Thoracic aorta (tissue), 2 donors: ENCODE measurements around the gene WNT8B. TPM values are rescaled to one million over a fixed set of nuclear protein-coding genes. Genes with fewer than 3 reads are reported as not detected.
A peak's percentile ranks its signal among the peaks of the same experiment; 100 is the strongest.

Experiments
- ATAC-seq: fragments of 150-250 bp; one replicate; pipeline ENCODE4 v1.8.0; 2017; ENCODE audit warnings: low read depth; ENCODE audit not compliant: insufficient number of reproducible peaks, low FRiP score
- DNase-seq: peaks from one replicate; pipeline ENCODE4 v3.0.0-alpha.2; 2020; ENCODE audit warnings: low spot score
- H3K27ac ChIP-seq, 2 donors: fragments of 200-600 bp; sonication (generic); 1 replicate in 1 of 2; 2 replicates in 1 of 2; pipeline ENCODE4 v1.5.1; 2016; ENCODE audit warnings: mild to moderate bottlenecking in 2 of 2, moderate library complexity in 2 of 2
- H3K27me3 ChIP-seq: fragments of 200-600 bp; sonication (generic); replicated peaks from 2 replicates; pipeline ENCODE4 v1.6.0; 2016; ENCODE audit warnings: mild to moderate bottlenecking; ENCODE audit not compliant: insufficient read depth
- H3K36me3 ChIP-seq: fragments of 200-600 bp; sonication (generic); one replicate; pipeline ENCODE4 v1.5.1; 2016
- H3K4me1 ChIP-seq, 2 donors: fragments of 200-600 bp; sonication (generic); 1 replicate in 1 of 2; 2 replicates in 1 of 2; pipeline versions ENCODE4 v1.5.1 to v1.6.0; 2016; ENCODE audit warnings: low read depth in 2 of 2, mild to moderate bottlenecking in 1 of 2; ENCODE audit not compliant: control insufficient read depth in 1 of 2
- H3K4me3 ChIP-seq: fragments of 200-600 bp; sonication (generic); 2 replicates; pipeline ENCODE4 v1.5.1; 2016; ENCODE audit warnings: mild to moderate bottlenecking
- H3K9me3 ChIP-seq: fragments of 200-600 bp; sonication (generic); 2 replicates; pipeline ENCODE4 v1.5.1; 2016
- total RNA-seq, 2 donors: library from RNA; depleted of rRNA; stranded (reverse); fragments of >200 nt; gene quantifications; one replicate each; pipeline versions ENCODE4 v1.1.0 to v1.2.3, GENCODE V29; 2016
- TF ChIP-seq, protein P1 (sequence below): fragments of 200-600 bp; sonication (generic); IDR thresholded peaks from one replicate; pipeline ENCODE4 v1.5.1; 2019; ENCODE audit warnings: antibody characterized with exemption

The WNT8B gene
- total RNA-seq, 2 donors from 2014 or later = not detected

DNA sequence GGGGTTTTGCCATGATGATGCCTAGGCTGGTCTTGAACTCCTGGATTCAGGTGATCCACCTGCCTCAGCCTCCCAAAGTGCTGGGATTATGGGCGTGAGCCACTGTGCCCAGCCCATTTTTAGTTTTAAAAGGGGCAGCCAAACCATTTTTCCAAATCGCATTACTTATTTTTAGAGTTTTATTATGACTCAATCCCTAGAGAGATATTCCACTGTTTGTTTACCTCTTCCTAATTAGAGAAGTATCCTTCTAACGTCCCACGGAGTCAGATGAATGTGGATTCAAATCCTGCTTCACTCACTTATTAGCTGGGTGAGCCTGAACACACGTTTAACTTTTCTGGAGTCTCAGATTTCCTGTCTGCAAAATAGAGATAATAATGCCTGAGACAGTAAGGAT, 15.2 kb downstream of the WNT8B start:
- no peaks in the 10 kb centered on the region for H3K9me3 ChIP-seq
- peaks cover 0 to 13% of the 10 kb centered on the region in 2 donors for H3K4me1 ChIP-seq
- H3K4me3 ChIP-seq = no peak overlapping the region
- no peak for DNase-seq
- no peaks in the 10 kb centered on the region for H3K27me3 ChIP-seq
- no peak overlapping the region for H3K27ac ChIP-seq
- no peak for ATAC-seq
- no peaks in the 10 kb centered on the region for H3K36me3 ChIP-seq
- TF ChIP-seq, protein P1, sequence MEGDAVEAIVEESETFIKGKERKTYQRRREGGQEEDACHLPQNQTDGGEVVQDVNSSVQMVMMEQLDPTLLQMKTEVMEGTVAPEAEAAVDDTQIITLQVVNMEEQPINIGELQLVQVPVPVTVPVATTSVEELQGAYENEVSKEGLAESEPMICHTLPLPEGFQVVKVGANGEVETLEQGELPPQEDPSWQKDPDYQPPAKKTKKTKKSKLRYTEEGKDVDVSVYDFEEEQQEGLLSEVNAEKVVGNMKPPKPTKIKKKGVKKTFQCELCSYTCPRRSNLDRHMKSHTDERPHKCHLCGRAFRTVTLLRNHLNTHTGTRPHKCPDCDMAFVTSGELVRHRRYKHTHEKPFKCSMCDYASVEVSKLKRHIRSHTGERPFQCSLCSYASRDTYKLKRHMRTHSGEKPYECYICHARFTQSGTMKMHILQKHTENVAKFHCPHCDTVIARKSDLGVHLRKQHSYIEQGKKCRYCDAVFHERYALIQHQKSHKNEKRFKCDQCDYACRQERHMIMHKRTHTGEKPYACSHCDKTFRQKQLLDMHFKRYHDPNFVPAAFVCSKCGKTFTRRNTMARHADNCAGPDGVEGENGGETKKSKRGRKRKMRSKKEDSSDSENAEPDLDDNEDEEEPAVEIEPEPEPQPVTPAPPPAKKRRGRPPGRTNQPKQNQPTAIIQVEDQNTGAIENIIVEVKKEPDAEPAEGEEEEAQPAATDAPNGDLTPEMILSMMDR = no peak

DNA sequence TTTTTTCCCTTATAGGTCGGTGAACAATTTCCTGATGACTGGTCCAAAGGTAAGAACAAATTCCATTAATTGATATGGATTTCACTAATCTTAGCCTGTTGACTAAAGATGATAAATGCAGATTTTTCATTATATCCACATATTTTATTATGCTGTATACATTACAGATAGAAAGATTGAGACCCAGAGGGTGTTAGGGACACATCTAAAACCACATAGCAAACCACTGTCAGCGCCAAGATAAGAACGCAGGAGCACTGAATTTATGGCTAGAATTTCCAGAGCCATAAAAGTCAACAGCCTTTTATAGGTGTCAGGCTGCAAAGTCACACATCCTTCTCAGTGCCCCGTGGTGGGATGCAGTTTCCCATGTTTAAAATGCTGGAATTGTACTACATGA, 16.2 kb downstream of the WNT8B start:
- Histone ChIP-seq H3K4me3 (no peak overlapping the region), H3K27me3 (no peaks in the 10 kb centered on the region), H3K9me3 (no peaks in the 10 kb centered on the region), H3K36me3 (no peaks in the 10 kb centered on the region), H3K4me1 (peaks cover 0 to 14% of the 10 kb centered on the region in 2 donors), H3K27ac (no peak overlapping the region)
- DNase-seq (no peak), ATAC-seq (no peak)
- TF ChIP-seq, protein P1 = no peak

DNA sequence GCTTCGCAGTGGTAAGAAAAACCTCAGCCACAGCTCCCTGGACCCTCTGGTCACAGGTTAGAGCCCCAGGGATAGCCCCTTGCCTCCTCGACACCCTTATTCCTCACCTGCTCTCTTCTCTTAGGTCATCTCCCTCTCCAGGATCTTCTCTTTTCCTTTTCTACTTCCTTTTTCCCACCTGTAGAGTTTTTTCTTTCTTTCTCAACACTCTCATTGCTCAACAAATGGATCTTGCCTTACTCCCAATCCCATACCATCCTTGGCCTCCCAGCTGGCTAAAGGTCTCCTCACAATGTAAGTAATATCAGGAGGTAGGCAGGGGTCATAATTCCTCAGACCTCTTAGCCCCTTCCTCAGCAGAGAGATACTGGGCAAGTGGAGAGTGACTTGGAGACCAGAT, 17.2 kb downstream of the WNT8B start:
- TF ChIP-seq, protein P1 = no peak
- Histone ChIP-seq H3K4me3 (no peak overlapping the region), H3K27me3 (no peaks in the 10 kb centered on the region), H3K36me3 (no peaks in the 10 kb centered on the region), H3K9me3 (no peaks in the 10 kb centered on the region), H3K27ac (no peak overlapping the region), H3K4me1 (peaks cover 0 to 14% of the 10 kb centered on the region in 2 donors)
- DNase-seq = no peak
- ATAC-seq = no peak

DNA sequence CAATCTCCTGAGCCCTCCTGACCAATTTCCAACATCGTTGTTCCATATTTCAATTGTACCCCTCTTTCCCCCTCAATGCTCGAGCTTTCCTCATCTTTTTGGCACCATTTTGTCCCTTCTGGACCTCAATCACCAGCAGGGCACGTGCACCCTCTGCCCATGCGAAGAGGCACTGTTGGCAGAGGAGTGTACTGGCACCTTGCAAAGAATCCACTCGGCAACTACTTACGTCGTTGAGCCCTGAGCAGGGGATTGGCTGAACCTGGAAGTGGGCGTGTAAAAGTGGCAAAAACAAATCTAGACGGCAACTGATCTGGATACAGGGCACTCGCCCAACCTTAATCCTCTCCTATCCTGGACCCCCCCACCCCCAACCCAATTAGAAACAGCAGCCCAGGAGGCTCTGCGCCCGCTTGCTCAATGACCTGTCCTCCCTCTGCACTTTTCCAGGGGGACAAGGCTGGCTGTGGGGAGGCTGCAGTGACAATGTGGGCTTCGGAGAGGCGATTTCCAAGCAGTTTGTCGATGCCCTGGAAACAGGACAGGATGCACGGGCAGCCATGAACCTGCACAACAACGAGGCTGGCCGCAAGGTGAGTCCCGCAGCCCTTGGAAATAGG, 18.8 kb downstream of the WNT8B start:
- H3K4me1 ChIP-seq = peaks cover 0 to 14% of the 10 kb centered on the region in 2 donors
- H3K36me3 ChIP-seq = no peaks in the 10 kb centered on the region
- TF ChIP-seq, protein P1 = no peak
- peak overlapping the region; percentile 72 for H3K4me3 ChIP-seq
- ATAC-seq = peak; percentile 97
- no peaks in the 10 kb centered on the region for H3K9me3 ChIP-seq
- DNase-seq = peak; percentile 51
- H3K27me3 ChIP-seq = no peaks in the 10 kb centered on the region
- no peak overlapping the region for H3K27ac ChIP-seq

DNA sequence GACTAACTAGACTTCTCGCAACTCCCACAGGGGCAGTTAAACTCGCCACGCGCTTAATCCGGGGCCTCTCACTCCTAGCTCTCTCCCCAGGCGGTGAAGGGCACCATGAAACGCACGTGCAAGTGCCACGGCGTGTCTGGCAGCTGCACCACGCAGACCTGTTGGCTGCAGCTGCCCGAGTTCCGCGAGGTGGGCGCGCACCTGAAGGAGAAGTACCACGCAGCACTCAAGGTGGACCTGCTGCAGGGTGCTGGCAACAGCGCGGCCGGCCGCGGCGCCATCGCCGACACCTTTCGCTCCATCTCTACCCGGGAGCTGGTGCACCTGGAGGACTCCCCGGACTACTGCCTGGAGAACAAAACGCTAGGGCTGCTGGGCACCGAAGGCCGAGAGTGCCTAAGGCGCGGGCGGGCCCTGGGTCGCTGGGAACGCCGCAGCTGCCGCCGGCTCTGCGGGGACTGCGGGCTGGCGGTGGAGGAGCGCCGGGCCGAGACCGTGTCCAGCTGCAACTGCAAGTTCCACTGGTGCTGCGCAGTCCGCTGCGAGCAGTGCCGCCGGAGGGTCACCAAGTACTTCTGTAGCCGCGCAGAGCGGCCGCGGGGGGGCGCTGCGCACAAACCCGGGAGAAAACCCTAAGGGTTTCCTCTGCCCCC, 19.5 kb downstream of the WNT8B start:
- H3K4me3 ChIP-seq = peak overlapping the region; percentile 72
- peaks cover 0 to 14% of the 10 kb centered on the region in 2 donors for H3K4me1 ChIP-seq
- H3K27ac ChIP-seq = no peak overlapping the region

More for the DNA sequence above, 19.5 kb downstream of the WNT8B start:
- TF ChIP-seq, protein P1 = peak; percentile 73
- H3K9me3 ChIP-seq = no peaks in the 10 kb centered on the region
- DNase-seq (no peak), ATAC-seq (no peak)
- no peaks in the 10 kb centered on the region for H3K27me3 ChIP-seq
- peaks cover 6% of the 10 kb centered on the region for H3K36me3 ChIP-seq
